GM10266 (cell line): ENCODE data around the gene ANKS1B.

Experiments
- DNase-seq: peaks from one replicate; pipeline ENCODE4 v3.0.0; 2012; ENCODE audit errors: extremely low spot score
- TF ChIP-seq, protein P1 (sequence below): IDR thresholded peaks from 2 replicates; pipeline ENCODE4 v1.5.1; 2012; ENCODE audit warnings: mild to moderate bottlenecking, low read depth; ENCODE audit not compliant: control insufficient read depth, insufficient read depth; ENCODE audit errors: missing control alignments

Gene ANKS1B

GRCh38 chr12:98796745-98797144 is 1188.0 kb downstream of the ANKS1B start:
- DNase-seq = no peak
- TF ChIP-seq, protein P1, sequence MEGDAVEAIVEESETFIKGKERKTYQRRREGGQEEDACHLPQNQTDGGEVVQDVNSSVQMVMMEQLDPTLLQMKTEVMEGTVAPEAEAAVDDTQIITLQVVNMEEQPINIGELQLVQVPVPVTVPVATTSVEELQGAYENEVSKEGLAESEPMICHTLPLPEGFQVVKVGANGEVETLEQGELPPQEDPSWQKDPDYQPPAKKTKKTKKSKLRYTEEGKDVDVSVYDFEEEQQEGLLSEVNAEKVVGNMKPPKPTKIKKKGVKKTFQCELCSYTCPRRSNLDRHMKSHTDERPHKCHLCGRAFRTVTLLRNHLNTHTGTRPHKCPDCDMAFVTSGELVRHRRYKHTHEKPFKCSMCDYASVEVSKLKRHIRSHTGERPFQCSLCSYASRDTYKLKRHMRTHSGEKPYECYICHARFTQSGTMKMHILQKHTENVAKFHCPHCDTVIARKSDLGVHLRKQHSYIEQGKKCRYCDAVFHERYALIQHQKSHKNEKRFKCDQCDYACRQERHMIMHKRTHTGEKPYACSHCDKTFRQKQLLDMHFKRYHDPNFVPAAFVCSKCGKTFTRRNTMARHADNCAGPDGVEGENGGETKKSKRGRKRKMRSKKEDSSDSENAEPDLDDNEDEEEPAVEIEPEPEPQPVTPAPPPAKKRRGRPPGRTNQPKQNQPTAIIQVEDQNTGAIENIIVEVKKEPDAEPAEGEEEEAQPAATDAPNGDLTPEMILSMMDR = no peak

GRCh38 chr12:98793121-98793520 is 1191.6 kb downstream of the ANKS1B start:
- no peak for DNase-seq
- TF ChIP-seq, protein P1 = no peak

GRCh38 chr12:98791406-98791805 is 1193.3 kb downstream of the ANKS1B start:
- no peak for DNase-seq
- TF ChIP-seq, protein P1 = no peak

DNA sequence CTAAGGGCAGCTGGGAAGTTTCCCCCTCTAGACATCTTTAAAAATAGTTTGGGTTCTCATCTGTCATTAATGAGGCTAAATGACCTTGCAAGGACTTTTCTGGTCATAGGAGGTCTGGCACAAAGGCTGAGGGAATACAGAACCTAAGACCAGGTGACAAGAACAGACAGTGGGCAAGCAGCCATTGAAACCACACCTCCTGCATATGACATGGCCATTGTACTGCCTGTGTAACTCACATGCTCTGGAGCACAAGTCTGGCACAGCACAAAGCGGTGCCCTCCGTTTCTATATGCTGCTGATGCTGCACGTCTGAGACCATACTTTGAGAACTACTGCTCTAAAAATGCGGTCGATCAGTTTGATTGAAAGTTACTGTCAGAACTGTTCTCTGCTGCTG is 1196.3 kb downstream of the ANKS1B start:
- DNase-seq = no peak
- TF ChIP-seq, protein P1 = no peak

GRCh38 chr12:98786653-98787052 is 1198.1 kb downstream of the ANKS1B start:
- TF ChIP-seq, protein P1 = no peak
- DNase-seq = no peak

- no peak for DNase-seq
Observed at GRCh38 chr12:98783420-98783819, 1201.3 kb downstream of the ANKS1B start.

DNA sequence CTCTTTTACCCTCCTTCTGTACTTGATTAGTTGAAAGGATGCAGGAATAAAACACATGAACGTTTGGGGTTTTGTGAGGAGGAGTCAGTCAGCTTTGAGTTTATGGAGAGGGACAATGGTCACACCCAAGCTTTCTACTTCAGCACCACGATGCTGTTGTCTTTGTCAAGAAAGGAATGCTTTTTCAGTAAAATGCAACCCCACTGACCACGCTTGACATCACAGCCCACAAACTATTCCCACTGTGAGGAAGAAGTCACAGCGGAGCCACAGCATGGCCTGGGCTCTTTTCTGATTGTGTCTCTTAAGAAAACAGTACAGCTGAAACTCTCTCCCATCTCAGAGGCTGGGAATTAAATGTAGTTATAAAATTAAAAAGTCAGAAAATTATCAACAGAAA is 1204.5 kb downstream of the ANKS1B start:
- DNase-seq = no peak
- TF ChIP-seq, protein P1 = no peak

More at GRCh38 chr12:98783420-98783819, 1201.3 kb downstream of the ANKS1B start:
- TF ChIP-seq, protein P1 = no peak
